ENCODE results near the gene NEIL1.

Gene NEIL1

GRCh38 chr15:75360856-75361255, 14.0 kb downstream of the NEIL1 start:
- DNase-seq (ENCODE audit: insufficient read length, low spot score) (no peak), FAIRE-seq (no peak)
- no peak for TF ChIP-seq CTCF (IDR thresholded peaks at IDR 0.05; ENCODE audit: insufficient read depth, missing control alignments)

GRCh38 chr15:75361361-75361988, 14.6 kb downstream of the NEIL1 start:
- no peak for DNase-seq (ENCODE audit: insufficient read length, low spot score)
- TF ChIP-seq CTCF (IDR thresholded peaks at IDR 0.05; ENCODE audit: insufficient read depth, missing control alignments) = no peak
- FAIRE-seq = no peak

GRCh38 chr15:75361989-75362641, 15.3 kb downstream of the NEIL1 start:
- FAIRE-seq (no peak), DNase-seq (ENCODE audit: insufficient read length, low spot score) (no peak)
- TF ChIP-seq CTCF (IDR thresholded peaks at IDR 0.05; ENCODE audit: insufficient read depth, missing control alignments) = no peak

GRCh38 chr15:75362642-75363249, 15.9 kb downstream of the NEIL1 start:
- DNase-seq (ENCODE audit: insufficient read length, low spot score) = no peak
- no peak for TF ChIP-seq CTCF (IDR thresholded peaks at IDR 0.05; ENCODE audit: insufficient read depth, missing control alignments)
- FAIRE-seq = no peak

GRCh38 chr15:75363786-75364185, 16.9 kb downstream of the NEIL1 start:
- FAIRE-seq (no peak), DNase-seq (ENCODE audit: insufficient read length, low spot score) (no peak)
- no peak for TF ChIP-seq CTCF (IDR thresholded peaks at IDR 0.05; ENCODE audit: insufficient read depth, missing control alignments)

- no peak for FAIRE-seq
- DNase-seq (ENCODE audit: insufficient read length, low spot score) = no peak
- no peak for TF ChIP-seq CTCF (IDR thresholded peaks at IDR 0.05; ENCODE audit: insufficient read depth, missing control alignments)
These were observed 18.0 kb downstream of the NEIL1 start for GRCh38 chr15:75364881-75365280.

- no peak for DNase-seq (ENCODE audit: insufficient read length, low spot score)
- FAIRE-seq = no peak
These were observed 19.3 kb downstream of the NEIL1 start for GRCh38 chr15:75366163-75366562.

More at GRCh38 chr15:75366163-75366562, 19.3 kb downstream of the NEIL1 start:
- no peak for TF ChIP-seq CTCF (IDR thresholded peaks at IDR 0.05; ENCODE audit: insufficient read depth, missing control alignments)
